ENCODE results near the gene TPST2.

DNA sequence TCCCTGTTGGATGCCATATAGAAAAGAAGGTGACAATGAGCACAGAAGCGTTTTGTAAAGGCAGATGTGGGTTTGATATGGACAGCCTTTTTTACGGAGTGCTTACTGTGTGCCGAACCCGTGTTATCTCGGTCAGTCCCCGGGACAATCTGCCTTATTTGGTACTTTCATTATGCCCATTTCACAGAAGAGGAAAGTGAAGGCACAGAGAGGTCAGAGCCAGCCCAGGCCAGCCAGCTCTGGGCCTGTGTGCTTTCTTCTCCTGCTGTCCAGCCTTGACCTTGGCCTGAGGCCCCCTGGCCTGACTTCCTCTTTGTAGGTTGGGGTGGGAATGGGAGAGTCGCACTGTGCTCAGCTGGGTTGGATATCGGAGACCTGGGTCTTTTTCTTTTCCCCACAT lies 28.5 kb upstream of the TPST2 start:
- TF ChIP-seq POLR2A (IDR thresholded peaks at IDR 0.05): no peak
- TF ChIP-seq, protein P1, sequence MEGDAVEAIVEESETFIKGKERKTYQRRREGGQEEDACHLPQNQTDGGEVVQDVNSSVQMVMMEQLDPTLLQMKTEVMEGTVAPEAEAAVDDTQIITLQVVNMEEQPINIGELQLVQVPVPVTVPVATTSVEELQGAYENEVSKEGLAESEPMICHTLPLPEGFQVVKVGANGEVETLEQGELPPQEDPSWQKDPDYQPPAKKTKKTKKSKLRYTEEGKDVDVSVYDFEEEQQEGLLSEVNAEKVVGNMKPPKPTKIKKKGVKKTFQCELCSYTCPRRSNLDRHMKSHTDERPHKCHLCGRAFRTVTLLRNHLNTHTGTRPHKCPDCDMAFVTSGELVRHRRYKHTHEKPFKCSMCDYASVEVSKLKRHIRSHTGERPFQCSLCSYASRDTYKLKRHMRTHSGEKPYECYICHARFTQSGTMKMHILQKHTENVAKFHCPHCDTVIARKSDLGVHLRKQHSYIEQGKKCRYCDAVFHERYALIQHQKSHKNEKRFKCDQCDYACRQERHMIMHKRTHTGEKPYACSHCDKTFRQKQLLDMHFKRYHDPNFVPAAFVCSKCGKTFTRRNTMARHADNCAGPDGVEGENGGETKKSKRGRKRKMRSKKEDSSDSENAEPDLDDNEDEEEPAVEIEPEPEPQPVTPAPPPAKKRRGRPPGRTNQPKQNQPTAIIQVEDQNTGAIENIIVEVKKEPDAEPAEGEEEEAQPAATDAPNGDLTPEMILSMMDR (IDR thresholded peaks at IDR 0.05): no peak

Measured in esophagus squamous epithelium (tissue), 4 donors.